B cell (primary cell): ENCODE measurements around the gene SIPA1L3.

Experiments
- EZH2 ChIP-seq: IDR thresholded peaks from 2 replicates; pipeline ENCODE4 v1.6.1; 2012; ENCODE audit warnings: borderline replicate concordance, low read depth, mild to moderate bottlenecking, moderate library complexity, low read length; ENCODE audit not compliant: insufficient read depth, poor library complexity, severe bottlenecking
- TF ChIP-seq, protein P1 (sequence below): fragments of 200-600 bp; IDR thresholded peaks from one replicate; pipeline ENCODE4 v1.8.0; 2022; ENCODE audit warnings: antibody characterized with exemption, mild to moderate bottlenecking

DNA sequence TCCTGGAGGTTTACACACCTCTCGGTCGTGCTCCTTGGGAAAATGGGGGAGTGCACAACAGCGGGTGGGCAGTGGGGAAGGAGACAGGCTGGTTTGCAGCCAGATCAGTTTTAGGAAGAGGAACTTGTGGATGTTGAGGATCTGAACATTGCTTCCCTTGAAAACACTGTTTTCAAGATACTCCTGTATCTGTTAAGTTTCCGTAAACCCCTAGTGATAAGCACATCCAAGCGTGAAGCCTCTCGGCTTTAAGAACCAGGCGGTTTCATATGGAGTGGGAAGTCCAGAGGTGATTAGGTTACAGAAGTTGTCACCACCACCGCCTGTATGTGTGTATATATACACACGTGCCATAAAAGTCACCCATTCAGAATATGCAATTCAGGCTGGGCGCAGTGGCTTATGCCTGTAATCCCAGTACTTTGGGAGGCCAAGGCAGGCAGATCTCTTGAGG lies 47.4 kb downstream of the SIPA1L3 start:
- TF ChIP-seq, protein P1, sequence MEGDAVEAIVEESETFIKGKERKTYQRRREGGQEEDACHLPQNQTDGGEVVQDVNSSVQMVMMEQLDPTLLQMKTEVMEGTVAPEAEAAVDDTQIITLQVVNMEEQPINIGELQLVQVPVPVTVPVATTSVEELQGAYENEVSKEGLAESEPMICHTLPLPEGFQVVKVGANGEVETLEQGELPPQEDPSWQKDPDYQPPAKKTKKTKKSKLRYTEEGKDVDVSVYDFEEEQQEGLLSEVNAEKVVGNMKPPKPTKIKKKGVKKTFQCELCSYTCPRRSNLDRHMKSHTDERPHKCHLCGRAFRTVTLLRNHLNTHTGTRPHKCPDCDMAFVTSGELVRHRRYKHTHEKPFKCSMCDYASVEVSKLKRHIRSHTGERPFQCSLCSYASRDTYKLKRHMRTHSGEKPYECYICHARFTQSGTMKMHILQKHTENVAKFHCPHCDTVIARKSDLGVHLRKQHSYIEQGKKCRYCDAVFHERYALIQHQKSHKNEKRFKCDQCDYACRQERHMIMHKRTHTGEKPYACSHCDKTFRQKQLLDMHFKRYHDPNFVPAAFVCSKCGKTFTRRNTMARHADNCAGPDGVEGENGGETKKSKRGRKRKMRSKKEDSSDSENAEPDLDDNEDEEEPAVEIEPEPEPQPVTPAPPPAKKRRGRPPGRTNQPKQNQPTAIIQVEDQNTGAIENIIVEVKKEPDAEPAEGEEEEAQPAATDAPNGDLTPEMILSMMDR: no peak
- TF ChIP-seq EZH2: no peak
